GM12875 (cell line): ENCODE data around the gene NPR2.

Experiments
- H3K4me3 ChIP-seq: one replicate; pipeline ENCODE4 v1.5.1; 2011; ENCODE audit warnings: low read depth, low read length, control low read depth
- CTCF ChIP-seq: IDR thresholded peaks from 2 replicates; pipeline ENCODE4 v1.5.1; 2011; ENCODE audit warnings: low read depth, mild to moderate bottlenecking, control low read depth, inconsistent platforms, low read length, moderate library complexity, borderline replicate concordance; ENCODE audit not compliant: insufficient read depth

The NPR2 gene

GRCh38 chr9:35771943-35772342 lies 19.4 kb upstream of the NPR2 start:
- no peak overlapping the region for H3K4me3 ChIP-seq
- TF ChIP-seq CTCF = no peak

- no peak overlapping the region for H3K4me3 ChIP-seq
- TF ChIP-seq CTCF = no peak
Observed at GRCh38 chr9:35774907-35775635, 16.3 kb upstream of the NPR2 start.

DNA sequence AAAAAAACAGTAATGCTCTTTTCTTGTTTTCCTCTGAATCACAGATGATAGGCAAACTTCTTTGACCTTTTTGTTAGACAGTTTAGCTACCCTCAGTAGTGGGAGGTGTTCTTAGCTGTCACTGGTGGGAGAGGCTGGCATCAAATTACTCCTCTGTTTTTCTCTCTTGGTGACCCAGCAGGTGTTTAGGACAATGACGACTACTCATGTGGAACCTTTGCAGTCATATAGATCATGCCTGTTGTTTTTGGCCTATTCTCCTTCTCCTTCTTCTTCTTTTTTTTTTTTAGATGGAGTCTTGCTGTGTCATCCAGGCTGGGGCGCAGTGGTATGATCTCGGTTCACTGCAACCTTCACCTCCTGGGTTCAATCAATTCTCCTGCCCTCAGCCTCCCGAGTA lies 15.4 kb upstream of the NPR2 start:
- TF ChIP-seq CTCF = no peak
- no peak overlapping the region for H3K4me3 ChIP-seq

DNA sequence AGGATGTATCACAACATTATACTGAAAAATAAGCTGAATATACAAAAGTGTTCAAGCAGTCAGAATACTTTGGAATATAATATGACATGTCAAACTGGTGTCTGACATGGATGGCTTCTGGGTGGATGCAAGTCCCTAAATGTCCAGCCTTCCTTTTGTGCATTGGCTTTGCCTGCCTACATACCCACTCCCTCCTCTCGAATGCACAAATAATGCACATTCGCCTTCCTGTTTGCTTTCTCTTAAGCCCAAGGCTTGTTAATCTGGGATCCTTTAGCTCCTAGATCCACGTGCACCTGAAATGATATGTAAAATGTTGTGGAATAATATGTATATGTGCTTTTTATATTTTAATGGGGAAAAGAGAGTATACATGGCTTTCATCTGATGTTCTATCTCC lies 12.9 kb upstream of the NPR2 start:
- no peak overlapping the region for H3K4me3 ChIP-seq
- TF ChIP-seq CTCF = no peak

DNA sequence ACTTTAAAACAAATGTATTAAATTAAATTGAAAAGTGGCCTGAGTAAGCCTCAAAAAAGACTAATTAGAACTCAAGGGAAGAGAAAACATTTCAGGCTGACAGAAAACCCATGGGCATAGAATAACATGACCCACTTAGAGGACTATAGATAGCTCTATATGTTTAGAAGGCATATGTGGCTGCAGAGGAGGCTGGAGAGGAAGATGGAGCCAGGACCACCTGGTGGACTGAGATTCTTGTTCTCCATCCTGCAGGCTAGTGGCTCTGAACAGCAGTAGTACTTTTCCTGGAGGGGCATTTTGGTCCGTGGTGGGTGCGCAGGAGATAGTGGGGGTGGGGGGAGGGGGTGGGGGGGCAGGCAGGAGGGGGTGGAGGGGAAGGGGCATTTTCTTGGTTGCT lies 10.3 kb upstream of the NPR2 start:
- H3K4me3 ChIP-seq = no peak overlapping the region
- TF ChIP-seq CTCF = no peak

GRCh38 chr9:35783418-35783817 lies 8.0 kb upstream of the NPR2 start:
- no peak overlapping the region for H3K4me3 ChIP-seq
- no peak for TF ChIP-seq CTCF

- TF ChIP-seq CTCF = no peak
- no peak overlapping the region for H3K4me3 ChIP-seq
Observed at GRCh38 chr9:35789541-35789940, 1.9 kb upstream of the NPR2 start.
